ENCODE results near the gene CCDC15. TPM values are rescaled to one million over a fixed set of nuclear protein-coding genes. Genes with fewer than 3 reads are reported as not detected.

The CCDC15 gene
- total RNA-seq, 1 experiment from 2014 or later: 2.8 TPM

- Histone ChIP-seq H3K79me2 (ENCODE audit: insufficient read depth, low read length) (no peaks in the 10 kb centered on the region), H3K23ac (ENCODE audit: insufficient read length, low read depth, low read length) (no peak overlapping the region), H3K27me3 (ENCODE audit: insufficient read depth, low read length) (peaks cover 9% of the 10 kb centered on the region; the same call in 1 of the 2 replicates), H3K18ac (ENCODE audit: insufficient read length, low read depth, low read length) (no peak overlapping the region), H2AFZ (ENCODE audit: low read length) (no peak overlapping the region), H3K23me2 (ENCODE audit: insufficient read length, low read depth, low read length, poor library complexity, severe bottlenecking) (no peaks in the 10 kb centered on the region), H3T11ph (ENCODE audit: low read length) (no peak overlapping the region), H2BK12ac (ENCODE audit: insufficient read length, low read depth, low read length) (no peak overlapping the region), H2BK120ac (ENCODE audit: low read depth, low read length, poor library complexity, severe bottlenecking) (no peak overlapping the region), H3K79me1 (ENCODE audit: insufficient read depth, low read depth, low read length, poor library complexity, severe bottlenecking) (no peaks in the 10 kb centered on the region), H3K56ac (ENCODE audit: insufficient read length, low read depth, low read length) (no peak overlapping the region), H2BK15ac (ENCODE audit: low read depth, low read length) (no peak overlapping the region), H4K91ac (ENCODE audit: insufficient read length, low read depth, low read length) (no peak overlapping the region), H3K4me2 (ENCODE audit: insufficient read depth, insufficient read length, low read length) (no peak overlapping the region), H2BK20ac (ENCODE audit: low read depth, low read length, poor library complexity, severe bottlenecking) (no peak overlapping the region), H3K9ac (ENCODE audit: extremely low read depth, insufficient read length, low read length) (no peak overlapping the region), H3K4me1 (ENCODE audit: insufficient read depth, low read length) (no peaks in the 10 kb centered on the region), H2BK5ac (ENCODE audit: insufficient read length, low read length) (no peak overlapping the region), H4K5ac (ENCODE audit: insufficient read length, low read depth, low read length) (no peak overlapping the region), H3K27ac (ENCODE audit: insufficient read length, low read depth, low read length) (no peak overlapping the region), H3K9me3 (ENCODE audit: control insufficient read depth, low read depth, low read length) (no peaks in the 10 kb centered on the region), H3K4ac (ENCODE audit: low read depth, low read length) (no peak overlapping the region), H4K8ac (replicated peaks; ENCODE audit: insufficient read length, low read depth, low read length) (no peak overlapping the region), H4K20me1 (ENCODE audit: control insufficient read depth, insufficient read depth, insufficient read length) (no peaks in the 10 kb centered on the region), H3K14ac (ENCODE audit: insufficient read depth, low read length) (no peak overlapping the region), H2AK5ac (ENCODE audit: insufficient read length, low read length) (no peak overlapping the region)
- TF ChIP-seq, protein P1, sequence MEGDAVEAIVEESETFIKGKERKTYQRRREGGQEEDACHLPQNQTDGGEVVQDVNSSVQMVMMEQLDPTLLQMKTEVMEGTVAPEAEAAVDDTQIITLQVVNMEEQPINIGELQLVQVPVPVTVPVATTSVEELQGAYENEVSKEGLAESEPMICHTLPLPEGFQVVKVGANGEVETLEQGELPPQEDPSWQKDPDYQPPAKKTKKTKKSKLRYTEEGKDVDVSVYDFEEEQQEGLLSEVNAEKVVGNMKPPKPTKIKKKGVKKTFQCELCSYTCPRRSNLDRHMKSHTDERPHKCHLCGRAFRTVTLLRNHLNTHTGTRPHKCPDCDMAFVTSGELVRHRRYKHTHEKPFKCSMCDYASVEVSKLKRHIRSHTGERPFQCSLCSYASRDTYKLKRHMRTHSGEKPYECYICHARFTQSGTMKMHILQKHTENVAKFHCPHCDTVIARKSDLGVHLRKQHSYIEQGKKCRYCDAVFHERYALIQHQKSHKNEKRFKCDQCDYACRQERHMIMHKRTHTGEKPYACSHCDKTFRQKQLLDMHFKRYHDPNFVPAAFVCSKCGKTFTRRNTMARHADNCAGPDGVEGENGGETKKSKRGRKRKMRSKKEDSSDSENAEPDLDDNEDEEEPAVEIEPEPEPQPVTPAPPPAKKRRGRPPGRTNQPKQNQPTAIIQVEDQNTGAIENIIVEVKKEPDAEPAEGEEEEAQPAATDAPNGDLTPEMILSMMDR (conservative IDR thresholded peaks at IDR 0.05): no peak
- Mint-ChIP-seq H3K4me3 (no peak overlapping the region), H3K27ac (no peak overlapping the region), H3K9me3 (peaks cover 11 to 21% of the 10 kb centered on the region in 2 experiments), H3K4me1 (peaks cover 0 to 3% of the 10 kb centered on the region in 2 experiments; a peak in 1 of 4 replicates), H3K27me3 (ENCODE audit: low read depth) (peaks cover 60% of the 10 kb centered on the region), H3K36me3 (ENCODE audit: insufficient read depth in 1 of 3, low read depth in 3 of 3) (no peaks in the 10 kb centered on the region; a peak in 2 of 7 replicates)
- no CpG with 5 or more reads among the region's 6 CpGs for WGBS (ENCODE audit: extremely low coverage, insufficient read length, low lambda C conversion rate)
- no peak for DNase-seq
Measured at GRCh38 chr11:124917115-124917637, 36.8 kb upstream of the CCDC15 start.
